H1 (cell line): ENCODE results near the gene LPCAT1. TPM values are rescaled to one million over a fixed set of nuclear protein-coding genes. Genes with fewer than 3 reads are reported as not detected.

Source experiments
- CTCF ChIA-PET: fragments of 300-600 bp; sonication (Branson Sonifier 250); formaldehyde crosslinking; loops from one replicate; lab custom pipeline; 2021; ENCODE audit not compliant: partially characterized antibody; lab: Charles Lee
- POLR2A ChIA-PET: fragments of 300-600 bp; sonication (Branson Sonifier 250); formaldehyde crosslinking; loops from one replicate; lab custom pipeline; 2021; ENCODE audit warnings: inconsistent platforms; ENCODE audit not compliant: partially characterized antibody; lab: Charles Lee
- DNase-seq, 2 experiments: peaks; one replicate each; pipeline versions ENCODE4 v3.0.0 to v3.0.0-alpha.2; 2010 to 2022; ENCODE audit warnings: low spot score in 2 of 2, low read depth in 1 of 2, mixed read lengths in 1 of 2
- FAIRE-seq: peaks from 2 replicates; lab custom pipeline; 2011; peaks lifted over from hg19 to GRCh38; lab: Jason Lieb, UNC
- H2AFZ ChIP-seq: 2 replicates; pipeline ENCODE4 v1.8.1; 2012; ENCODE audit warnings: low read length, inconsistent platforms
- H2AK5ac ChIP-seq: 2 replicates; pipeline ENCODE4 v1.6.1; 2013; ENCODE audit warnings: low read depth, low read length
- H2BK120ac ChIP-seq: replicated peaks from 2 replicates; pipeline ENCODE3; 2013; ENCODE audit warnings: low read depth, low read length, inconsistent platforms
- H2BK12ac ChIP-seq: 2 replicates; pipeline ENCODE4 v1.6.1; 2013; ENCODE audit warnings: low read depth, low read length
- H2BK15ac ChIP-seq: 2 replicates; pipeline ENCODE4 v1.6.1; 2013; ENCODE audit warnings: low read length
- H2BK20ac ChIP-seq: 2 replicates; pipeline ENCODE4 v1.6.1; 2013; ENCODE audit warnings: low read length
- H2BK5ac ChIP-seq: 2 replicates; pipeline ENCODE4 v1.6.1; 2013; ENCODE audit warnings: low read depth, low read length
- H3K14ac ChIP-seq: 2 replicates; pipeline ENCODE4 v1.6.1; 2013; ENCODE audit warnings: inconsistent platforms; ENCODE audit not compliant: insufficient read length
- H3K18ac ChIP-seq: 2 replicates; pipeline ENCODE4 v1.6.1; 2013; ENCODE audit warnings: low read length; ENCODE audit errors: extremely low read depth
- H3K23ac ChIP-seq: 2 replicates; pipeline ENCODE4 v1.6.1; 2013; ENCODE audit warnings: inconsistent platforms; ENCODE audit not compliant: insufficient read length
- H3K23me2 ChIP-seq: 2 replicates; pipeline ENCODE4 v1.6.1; 2013; ENCODE audit warnings: low read depth, low read length
- H3K27ac ChIP-seq: 2 replicates; pipeline ENCODE4 v1.6.1; 2011; ENCODE audit warnings: low read depth, low read length, inconsistent platforms
- H3K27me3 ChIP-seq, 4 experiments: replicated peaks in 1 of 4; 1 replicate in 1 of 4; 2 replicates in 3 of 4; pipeline versions ENCODE4 v1.6.1 to v1.8.1; 2011 to 2013; ENCODE audit warnings: low read length in 3 of 4, mild to moderate bottlenecking in 3 of 4, inconsistent platforms in 2 of 4, mixed read lengths in 2 of 4, moderate library complexity in 1 of 4; ENCODE audit not compliant: control insufficient read depth in 3 of 4, insufficient read depth in 3 of 4; ENCODE audit errors: extremely low read depth in 1 of 4
- H3K36me3 ChIP-seq, 4 experiments: 2 replicates each; pipeline versions ENCODE4 v1.6.1 to v1.8.1; 2011 to 2013; ENCODE audit warnings: mild to moderate bottlenecking in 4 of 4, low read length in 3 of 4, moderate library complexity in 2 of 4, control low read depth in 1 of 4, inconsistent platforms in 1 of 4; ENCODE audit not compliant: insufficient read depth in 4 of 4, control insufficient read depth in 2 of 4
- H3K4ac ChIP-seq: replicated peaks from 2 replicates; pipeline ENCODE3; 2013; ENCODE audit warnings: low read length, low read depth, mixed read lengths, inconsistent platforms; ENCODE audit not compliant: insufficient read length
- H3K4me1 ChIP-seq, 4 experiments: replicated peaks in 1 of 4; 1 replicate in 1 of 4; 2 replicates in 3 of 4; pipeline versions ENCODE4 v1.6.1 to v1.8.1; 2011 to 2013; ENCODE audit warnings: low read length in 3 of 4, inconsistent platforms in 2 of 4, mixed read lengths in 1 of 4; ENCODE audit not compliant: insufficient read depth in 4 of 4, control insufficient read depth in 3 of 4
- H3K4me2 ChIP-seq, 2 experiments: 2 replicates each; pipeline versions ENCODE4 v1.6.1 to v1.8.1; 2011 to 2013; ENCODE audit warnings: low read depth in 2 of 2, low read length in 2 of 2, control low read depth in 1 of 2, inconsistent platforms in 1 of 2, mild to moderate bottlenecking in 1 of 2; ENCODE audit not compliant: insufficient read depth in 1 of 2
- H3K4me3 ChIP-seq, 4 experiments: fragments of 200-600, 300-600 bp in 1 of 4; sonication (generic), shearing (Covaris generic), sonication (Bioruptor Twin) in 1 of 4; 2 replicates each; pipeline versions ENCODE4 v1.5.1 to v1.8.1; 2011 to 2016; ENCODE audit warnings: low read length in 4 of 4, low read depth in 3 of 4, control low read depth in 2 of 4, inconsistent platforms in 2 of 4, mild to moderate bottlenecking in 2 of 4, mixed read lengths in 1 of 4, moderate library complexity in 1 of 4; ENCODE audit not compliant: insufficient read depth in 2 of 4; ENCODE audit errors: extremely low read depth in 1 of 4
- H3K56ac ChIP-seq: replicated peaks from 2 replicates; pipeline ENCODE3; 2013; ENCODE audit warnings: low read depth, mild to moderate bottlenecking, mixed read lengths, low read length, inconsistent platforms; ENCODE audit not compliant: insufficient read length
- H3K79me1 ChIP-seq: 2 replicates; pipeline ENCODE4 v1.6.1; 2013; ENCODE audit warnings: low read depth, low read length, control low read depth
- H3K79me2 ChIP-seq, 2 experiments: 2 replicates each; pipeline versions ENCODE4 v1.6.1 to v1.8.1; 2012 to 2013; ENCODE audit warnings: low read length in 2 of 2, mild to moderate bottlenecking in 2 of 2, inconsistent platforms in 1 of 2; ENCODE audit not compliant: insufficient read depth in 2 of 2, control insufficient read depth in 1 of 2
- H3K9ac ChIP-seq, 4 experiments: replicated peaks in 1 of 4; 1 replicate in 1 of 4; 2 replicates in 3 of 4; pipeline versions ENCODE4 v1.6.1 to v1.8.1; 2011 to 2013; ENCODE audit warnings: low read depth in 3 of 4, low read length in 3 of 4, control low read depth in 2 of 4, mild to moderate bottlenecking in 2 of 4, moderate library complexity in 2 of 4, inconsistent platforms in 1 of 4; ENCODE audit errors: extremely low read depth in 1 of 4
- H3K9me3 ChIP-seq, 2 experiments: 2 replicates each; pipeline versions ENCODE4 v1.6.1 to v1.8.1; 2012 to 2013; ENCODE audit warnings: mild to moderate bottlenecking in 2 of 2, moderate library complexity in 2 of 2, control low read depth in 1 of 2, inconsistent platforms in 1 of 2, low read depth in 1 of 2, low read length in 1 of 2, mixed read lengths in 1 of 2; ENCODE audit not compliant: insufficient read depth in 2 of 2
- H4K20me1 ChIP-seq, 2 experiments: replicated peaks in 1 of 2; 2 replicates each; pipeline versions ENCODE3 to v1.8.1; 2011 to 2013; ENCODE audit warnings: inconsistent platforms in 2 of 2, low read length in 2 of 2, mild to moderate bottlenecking in 1 of 2; ENCODE audit not compliant: insufficient read depth in 2 of 2, control insufficient read depth in 1 of 2
- H4K5ac ChIP-seq: 2 replicates; pipeline ENCODE4 v1.6.1; 2013; ENCODE audit warnings: low read length, low read depth, mixed read lengths, inconsistent platforms; ENCODE audit not compliant: insufficient read length
- H4K8ac ChIP-seq: 2 replicates; pipeline ENCODE4 v1.8.0; 2013; ENCODE audit warnings: mild to moderate bottlenecking, moderate library complexity, low read length, inconsistent platforms; ENCODE audit not compliant: insufficient read depth; ENCODE audit errors: extremely low read depth
- H4K91ac ChIP-seq: replicated peaks from 2 replicates; pipeline ENCODE3; 2013; ENCODE audit warnings: low read length, mixed read lengths, inconsistent platforms; ENCODE audit not compliant: insufficient read length
- ASH2L ChIP-seq: fragments of 200-600, 300-600 bp; sonication (generic); IDR thresholded peaks from one replicate; pipeline ENCODE4 v1.7.1; 2017; ENCODE audit warnings: low read length
- BACH1 ChIP-seq: IDR thresholded peaks from 2 replicates; pipeline ENCODE4 v1.6.1; 2012; ENCODE audit warnings: low read length, improper control_type of control experiment
- CBX5 ChIP-seq: fragments of 300-800, 300-1000 bp; sonication (generic); IDR thresholded peaks from 2 replicates; pipeline ENCODE4 v1.7.1; 2016; ENCODE audit warnings: antibody characterized with exemption, low read length, low read depth
- CBX8 ChIP-seq: fragments of 300-800, 300-1000 bp; sonication (generic); IDR thresholded peaks from 2 replicates; pipeline ENCODE4 v1.7.1; 2016; ENCODE audit warnings: low read depth, low read length, borderline replicate concordance
- CREB1 ChIP-seq: IDR thresholded peaks from 2 replicates; pipeline ENCODE4 v1.6.1; 2012; ENCODE audit warnings: inconsistent platforms
- GABPA ChIP-seq: IDR thresholded peaks from 2 replicates; pipeline ENCODE4 v1.6.1; 2011; ENCODE audit warnings: mild to moderate bottlenecking, low read length, moderate library complexity, borderline replicate concordance; ENCODE audit not compliant: insufficient read depth
- HDAC2 ChIP-seq, 2 experiments: fragments of 300-600 bp in 1 of 2; sonication (generic) in 1 of 2; IDR thresholded peaks; 2 replicates each; pipeline ENCODE4 v1.6.1; 2011 to 2012; ENCODE audit warnings: low read depth in 2 of 2, low read length in 2 of 2, mild to moderate bottlenecking in 2 of 2, moderate library complexity in 2 of 2, borderline replicate concordance in 1 of 2, inconsistent platforms in 1 of 2
- KDM1A ChIP-seq: fragments of 200-600, 300-600 bp; sonication (generic); IDR thresholded peaks from 2 replicates; pipeline ENCODE4 v1.7.1; 2016; ENCODE audit warnings: mild to moderate bottlenecking, low read length, borderline replicate concordance
- ZNF274 ChIP-seq: IDR thresholded peaks from 2 replicates; pipeline ENCODE4 v1.7.0; 2012; ENCODE audit warnings: low read length, borderline replicate concordance; ENCODE audit errors: extremely low read depth
- WGBS, 2 experiments: shearing (Covaris generic) in 1 of 2; methylation state at CpG; one replicate each; pipeline versions ENCODE4 v1.1.6 to v1.1.7; 2013 to 2015; ENCODE audit warnings: low lambda C conversion rate in 2 of 2, mixed read lengths in 2 of 2, inconsistent platforms in 1 of 2, low coverage in 1 of 2, missing lambda C conversion rate in 1 of 2; ENCODE audit not compliant: insufficient replicate concordance in 2 of 2, insufficient coverage in 1 of 2, insufficient read length in 1 of 2; ENCODE audit errors: extremely low coverage in 1 of 2, missing lambda C conversion rate in 1 of 2; 5-methylcytosine and 5-hydroxymethylcytosine counted together
- polyA plus RNA-seq, 7 experiments: library from polyadenylated mRNA; depleted of rRNA in 3 of 7; stranded (reverse) in 5 of 7; unstranded in 2 of 7; fragments of >200 nt in 5 of 7; fragments of 200-250 nt in 2 of 7; gene quantifications; 1 replicate in 5 of 7; 2 replicates in 1 of 7; 4 replicates in 1 of 7; pipeline versions ENCODE4 v1.2.1 to v1.2.3, GENCODE V29; 2011 to 2013; ENCODE audit warnings: missing spikeins in 2 of 7, mixed read lengths in 2 of 7
- total RNA-seq: library from RNA; stranded (reverse); fragmentation: NEBNext Ultra II Directional; extraction: Animal tissue kit (Norgen Biotek cat#: 25700); gene quantifications from 2 replicates; pipeline ENCODE4 v1.2.1, GENCODE V29; 2021
- TF ChIP-seq, protein P1 (sequence below): IDR thresholded peaks from 2 replicates; pipeline ENCODE4 v1.6.1; 2011; ENCODE audit warnings: low read length, improper control_type of control experiment
- TF ChIP-seq, protein P2 (sequence below): IDR thresholded peaks from 2 replicates; pipeline ENCODE4 v1.6.1; 2011; ENCODE audit warnings: low read depth, mild to moderate bottlenecking, low read length; ENCODE audit not compliant: insufficient read depth

LPCAT1 gene
- total and polyA plus RNA-seq, 2 of the 8 experiments (the other 6 are each of a cell fraction or from before 2014, with no cell fraction given) = 107 to 260 TPM

DNA sequence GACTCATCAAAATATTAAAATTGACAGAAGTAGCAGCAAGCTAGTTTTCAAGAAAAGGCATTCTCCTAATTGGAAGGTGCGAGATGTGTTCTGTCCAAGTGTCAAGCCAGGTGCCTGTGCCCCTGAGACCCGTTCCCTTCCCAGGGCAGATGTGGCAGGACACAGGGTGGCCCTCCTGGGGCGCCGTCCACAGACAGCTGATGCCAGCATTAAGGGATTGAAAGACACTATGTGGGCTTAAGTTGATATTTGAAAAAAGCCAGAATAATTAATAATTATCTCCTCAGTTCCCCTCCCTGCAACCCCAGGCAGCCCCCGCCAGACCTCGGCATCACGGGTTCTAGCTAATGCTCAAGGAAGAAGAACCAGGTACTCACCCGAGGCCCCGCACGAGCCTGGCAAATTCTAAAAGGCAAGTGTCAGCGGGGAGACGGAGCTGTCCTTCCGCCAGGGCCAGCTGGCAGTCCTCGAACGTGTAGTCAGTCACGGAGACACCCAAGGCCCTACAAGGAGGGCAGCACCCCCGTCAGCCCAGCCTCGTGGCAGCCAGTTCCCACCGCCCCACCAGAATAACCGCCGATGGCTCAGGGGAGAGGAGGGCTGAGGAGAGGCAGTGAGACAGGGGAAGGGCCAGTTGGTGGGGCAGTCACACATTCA is 49.4 kb downstream of the LPCAT1 start:
- no peak overlapping the region for H3K4me3 ChIP-seq
- 92% methylated on average over 17 of the region's 21 CpGs; no CpG with 5 or more reads in 1 of the 2 experiments for WGBS, 2 experiments
- no peak overlapping the region for H3K4me2 ChIP-seq
- CTCF ChIA-PET = interaction anchor here (0.6 to 3.3 kb wide), 7 partner anchors 8 to 170 kb away, joined by 3 to 12 read pairs (median 5); no protein-coding TSS in a partner anchor
- H2BK5ac ChIP-seq = no peak overlapping the region; the same call in 1 of the 2 replicates
- H4K8ac ChIP-seq = no peak overlapping the region
- H2BK20ac ChIP-seq = no peak overlapping the region
- no peak overlapping the region for H4K5ac ChIP-seq
- H2AK5ac ChIP-seq = no peak overlapping the region
- H3K9ac ChIP-seq = no peak overlapping the region
- no peak overlapping the region for H4K91ac ChIP-seq
- H3K79me1 ChIP-seq = no peaks in the 10 kb centered on the region
- peaks cover 38 to 89% (median 72%) of the 10 kb centered on the region in 4 experiments for H3K36me3 ChIP-seq
- H2BK12ac ChIP-seq = no peak overlapping the region
- H3K9me3 ChIP-seq = no peaks in the 10 kb centered on the region
- H4K20me1 ChIP-seq = peaks cover 5 to 14% of the 10 kb centered on the region in 2 experiments
- H3K4me1 ChIP-seq = no peaks in the 10 kb centered on the region
- no peak overlapping the region for H2BK120ac ChIP-seq
- H3K18ac ChIP-seq = no peak overlapping the region
- H3K79me2 ChIP-seq = no peaks in the 10 kb centered on the region
- no peak overlapping the region for H3K27ac ChIP-seq
- H3K27me3 ChIP-seq = no peaks in the 10 kb centered on the region
- no peak overlapping the region for H2AFZ ChIP-seq
- no peak overlapping the region for H3K4ac ChIP-seq
- POLR2A ChIA-PET = interaction anchor here (2.0 kb wide), 1 partner anchor 16 kb away, joined by 5 read pairs; no protein-coding TSS in a partner anchor
- no peak overlapping the region for H3K23ac ChIP-seq
- H3K14ac ChIP-seq = no peak overlapping the region
- FAIRE-seq (no peak), DNase-seq (no peak)
- H3K56ac ChIP-seq = no peak overlapping the region
- no peaks in the 10 kb centered on the region for H3K23me2 ChIP-seq
- H2BK15ac ChIP-seq = no peak overlapping the region
- TF ChIP-seq CREB1 (no peak), CBX5 (no peak), BACH1 (no peak), CBX8 (no peak), HDAC2 (IDR thresholded peaks at IDR 0.05; ENCODE audit: borderline replicate concordance in 1 of 2, low read depth in 2 of 2, low read length in 2 of 2) (no peak), ASH2L (no peak), ZNF274 (no peak), GABPA (no peak), KDM1A (no peak)
- TF ChIP-seq, protein P1, sequence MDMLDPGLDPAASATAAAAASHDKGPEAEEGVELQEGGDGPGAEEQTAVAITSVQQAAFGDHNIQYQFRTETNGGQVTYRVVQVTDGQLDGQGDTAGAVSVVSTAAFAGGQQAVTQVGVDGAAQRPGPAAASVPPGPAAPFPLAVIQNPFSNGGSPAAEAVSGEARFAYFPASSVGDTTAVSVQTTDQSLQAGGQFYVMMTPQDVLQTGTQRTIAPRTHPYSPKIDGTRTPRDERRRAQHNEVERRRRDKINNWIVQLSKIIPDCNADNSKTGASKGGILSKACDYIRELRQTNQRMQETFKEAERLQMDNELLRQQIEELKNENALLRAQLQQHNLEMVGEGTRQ = no peak
- TF ChIP-seq, protein P2, sequence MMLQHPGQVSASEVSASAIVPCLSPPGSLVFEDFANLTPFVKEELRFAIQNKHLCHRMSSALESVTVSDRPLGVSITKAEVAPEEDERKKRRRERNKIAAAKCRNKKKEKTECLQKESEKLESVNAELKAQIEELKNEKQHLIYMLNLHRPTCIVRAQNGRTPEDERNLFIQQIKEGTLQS = no peak
